ENCODE data around the gene IFI27L1. TPM values are rescaled to one million over a fixed set of nuclear protein-coding genes. Genes with fewer than 3 reads are reported as not detected.

IFI27L1 gene
- polyA plus RNA-seq, 3 donors, result 2.1 to 3.1 (median 2.2) TPM

GRCh38 chr14:94087891-94088290 lies 6.8 kb downstream of the IFI27L1 start:
- no peaks in the 10 kb centered on the region for H3K27me3 Mint-ChIP-seq (ENCODE audit: low read depth in 3 of 3)
- H3K27ac Mint-ChIP-seq, result no peak overlapping the region
- 100% methylated on average over 2 of the region's 4 CpGs for WGBS (ENCODE audit: insufficient coverage)
- no peaks in the 10 kb centered on the region for H3K79me2 ChIP-seq (ENCODE audit: insufficient read depth, low read length)
- H3K4me2 ChIP-seq (replicated peaks; ENCODE audit: extremely low read depth, low read length, poor library complexity, severe bottlenecking), result no peak overlapping the region
- H3K4me1 Mint-ChIP-seq, result no peaks in the 10 kb centered on the region
- H3K9ac ChIP-seq (ENCODE audit: insufficient read depth, low read length, poor library complexity, severe bottlenecking), result no peak overlapping the region
- no peaks in the 10 kb centered on the region for H3K4me1 ChIP-seq (ENCODE audit: control insufficient read depth in 1 of 2, insufficient read depth in 2 of 2, low read length in 2 of 2)
- H3K4me3 ChIP-seq (replicated peaks in 1 of 3; ENCODE audit: low read depth in 2 of 3, low read length in 3 of 3), result no peak overlapping the region
- H3K36me3 ChIP-seq (replicated peaks in 1 of 2; ENCODE audit: control insufficient read depth in 1 of 2, insufficient read depth in 2 of 2, low read length in 2 of 2), result no peaks in the 10 kb centered on the region
- H3K27ac ChIP-seq (ENCODE audit: low read depth in 1 of 2, low read length in 2 of 2), result no peak overlapping the region
- peaks cover 0 to 2% (median 0%) of the 10 kb centered on the region in 7 donors for H3K9me3 Mint-ChIP-seq
- intact Hi-C loops (cut with micrococcal nuclease), result no loop called here
- no peaks in the 10 kb centered on the region for H3K36me3 Mint-ChIP-seq
- no peak overlapping the region for H3K4me3 Mint-ChIP-seq
- no peaks in the 10 kb centered on the region for H3K27me3 ChIP-seq (ENCODE audit: control insufficient read depth in 2 of 2, insufficient read depth in 2 of 2, low read length in 2 of 2)
- no peak overlapping the region for H2AFZ ChIP-seq (ENCODE audit: insufficient read depth, low read depth, low read length, poor library complexity, severe bottlenecking)
- no peaks in the 10 kb centered on the region for H3K9me3 ChIP-seq (replicated peaks in 1 of 2; ENCODE audit: control insufficient read depth in 1 of 2, insufficient read depth in 1 of 2, low read length in 2 of 2)
- no peak for TF ChIP-seq CTCF (IDR thresholded peaks at IDR 0.05)
- H4K20me1 ChIP-seq (ENCODE audit: insufficient read depth, low read length), result no peaks in the 10 kb centered on the region
- no peak for DNase-seq

- intact Hi-C loops (cut with micrococcal nuclease), result no loop called here
- Histone ChIP-seq H3K27ac (ENCODE audit: low read depth in 1 of 2, low read length in 2 of 2) (no peak overlapping the region), H3K79me2 (ENCODE audit: insufficient read depth, low read length) (no peaks in the 10 kb centered on the region), H3K9me3 (replicated peaks in 1 of 2; ENCODE audit: control insufficient read depth in 1 of 2, insufficient read depth in 1 of 2, low read length in 2 of 2) (no peaks in the 10 kb centered on the region), H4K20me1 (ENCODE audit: insufficient read depth, low read length) (no peaks in the 10 kb centered on the region), H3K4me1 (ENCODE audit: control insufficient read depth in 1 of 2, insufficient read depth in 2 of 2, low read length in 2 of 2) (no peaks in the 10 kb centered on the region), H3K36me3 (replicated peaks in 1 of 2; ENCODE audit: control insufficient read depth in 1 of 2, insufficient read depth in 2 of 2, low read length in 2 of 2) (no peaks in the 10 kb centered on the region), H3K4me3 (replicated peaks in 1 of 3; ENCODE audit: low read depth in 2 of 3, low read length in 3 of 3) (no peak overlapping the region), H3K27me3 (ENCODE audit: control insufficient read depth in 2 of 2, insufficient read depth in 2 of 2, low read length in 2 of 2) (no peaks in the 10 kb centered on the region), H3K9ac (ENCODE audit: insufficient read depth, low read length, poor library complexity, severe bottlenecking) (no peak overlapping the region), H3K4me2 (replicated peaks; ENCODE audit: extremely low read depth, low read length, poor library complexity, severe bottlenecking) (no peak overlapping the region), H2AFZ (ENCODE audit: insufficient read depth, low read depth, low read length, poor library complexity, severe bottlenecking) (no peak overlapping the region)
- no peak overlapping the region for H3K4me3 Mint-ChIP-seq
- no peaks in the 10 kb centered on the region for H3K4me1 Mint-ChIP-seq
- H3K36me3 Mint-ChIP-seq, result no peaks in the 10 kb centered on the region
- no peaks in the 10 kb centered on the region for H3K27me3 Mint-ChIP-seq (ENCODE audit: low read depth in 3 of 3)
- WGBS (ENCODE audit: insufficient coverage), result no CpG with 5 or more reads among the region's 5 CpGs
- peaks cover 0 to 2% (median 0%) of the 10 kb centered on the region in 7 donors for H3K9me3 Mint-ChIP-seq
- peak overlapping the region in 1 of 7 donors; percentile 30 for H3K27ac Mint-ChIP-seq
- DNase-seq, result no peak
- no peak for TF ChIP-seq CTCF (IDR thresholded peaks at IDR 0.05)
These were observed 7.4 kb downstream of the IFI27L1 start for GRCh38 chr14:94088516-94088915.

Measured in CD14-positive monocyte (primary cell).